NOMO-1 treated with dmso at 0.1 percent for 144 hours (cell line): Measurements from ENCODE around the gene LUZP1.

ENCODE experiments used
- DNase-seq: peaks from one replicate; lab custom pipeline; 2025; ENCODE audit not compliant: unreplicated experiment; lab: John Stamatoyannopoulos, UW

LUZP1 gene

DNA sequence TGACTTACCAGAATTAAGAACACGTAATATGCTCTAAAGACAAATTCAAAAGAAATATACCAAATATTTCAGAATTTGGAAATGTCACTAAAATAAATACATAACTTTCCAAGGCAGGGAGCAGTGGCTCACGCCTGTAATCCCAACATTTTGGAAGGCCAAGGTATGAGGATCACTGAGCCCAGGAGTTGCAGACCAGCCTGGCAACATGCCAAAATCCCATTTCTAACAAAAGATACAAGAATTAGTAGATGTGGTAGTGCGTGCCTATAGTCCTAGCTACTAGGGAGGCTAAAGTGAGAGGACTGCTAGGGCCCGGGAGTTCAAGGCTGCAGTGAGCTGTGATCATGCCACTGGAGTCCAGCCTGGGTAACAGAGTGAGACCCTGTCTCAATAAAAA, 11.7 kb downstream of the LUZP1 start:
- DNase-seq = no peak

DNA sequence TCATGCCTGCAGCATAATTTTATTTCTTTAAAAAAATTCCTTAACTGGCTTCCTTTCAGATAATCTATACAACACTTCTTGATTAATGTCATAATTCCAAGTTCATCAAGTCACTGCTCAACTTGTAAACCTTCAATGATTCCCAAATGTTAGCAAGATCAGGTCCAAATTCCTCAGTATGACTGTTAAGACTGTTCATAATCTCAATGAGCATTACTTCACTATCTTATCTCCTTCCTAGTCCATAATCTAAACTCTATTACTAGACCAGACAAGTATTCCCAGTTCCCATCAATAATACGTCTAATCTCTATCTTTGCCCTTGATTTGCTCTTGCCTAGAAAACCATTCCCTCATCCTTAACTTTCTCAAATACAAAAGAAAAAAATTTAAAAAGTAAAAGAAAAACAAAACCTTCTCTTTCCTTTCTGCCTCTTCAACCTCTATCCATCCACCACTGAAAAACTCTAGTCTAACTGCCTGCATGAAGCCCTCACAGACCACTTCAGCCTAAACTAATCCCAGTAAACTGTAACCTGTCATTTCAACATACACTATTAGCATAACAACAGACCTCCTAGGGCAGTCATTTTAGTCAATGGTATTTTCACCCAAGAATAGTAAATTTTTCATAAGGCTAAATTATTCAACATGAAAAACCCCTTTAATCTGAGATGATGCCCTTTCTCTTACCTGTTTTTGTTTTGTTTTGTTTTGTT, 15.5 kb downstream of the LUZP1 start:
- DNase-seq = no peak

DNA sequence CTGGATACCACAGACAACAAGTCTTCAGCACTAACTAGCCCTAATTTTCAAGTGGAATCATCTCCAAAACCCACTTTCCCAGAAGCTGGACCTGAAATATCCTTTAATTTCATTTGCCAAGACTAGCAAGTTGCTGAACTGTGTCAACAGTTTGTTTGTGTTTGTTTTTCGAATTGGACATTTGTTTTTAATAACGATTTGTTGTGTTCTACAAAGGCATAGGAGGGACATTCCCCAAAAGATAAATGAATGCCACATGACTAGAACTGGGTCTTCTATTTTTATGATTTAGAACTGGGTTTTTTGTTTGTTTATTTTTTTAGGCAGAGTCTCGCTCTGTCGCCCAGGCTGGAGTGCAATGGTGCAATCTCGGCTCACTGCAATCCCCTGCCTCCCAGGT, 17.9 kb downstream of the LUZP1 start:
- DNase-seq = no peak

DNA sequence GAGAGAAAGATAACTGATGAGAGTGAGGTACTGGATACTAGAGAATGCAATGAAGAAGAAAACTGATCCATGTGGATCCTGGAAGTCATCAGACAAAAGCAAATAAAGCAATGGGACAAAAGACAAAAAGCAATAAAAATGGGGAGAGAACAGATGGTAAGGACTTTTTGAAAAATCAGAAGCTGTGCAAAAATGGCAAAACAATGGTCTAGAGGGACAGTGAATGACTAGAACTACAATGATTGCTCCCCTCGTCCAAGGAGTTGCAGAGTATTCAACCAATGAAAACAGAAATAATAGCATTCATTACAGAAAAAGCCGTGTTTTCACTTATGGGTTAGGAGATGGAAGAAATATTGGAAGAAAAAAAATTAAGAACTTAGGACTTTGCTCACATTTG, 18.5 kb downstream of the LUZP1 start:
- DNase-seq = no peak

DNA sequence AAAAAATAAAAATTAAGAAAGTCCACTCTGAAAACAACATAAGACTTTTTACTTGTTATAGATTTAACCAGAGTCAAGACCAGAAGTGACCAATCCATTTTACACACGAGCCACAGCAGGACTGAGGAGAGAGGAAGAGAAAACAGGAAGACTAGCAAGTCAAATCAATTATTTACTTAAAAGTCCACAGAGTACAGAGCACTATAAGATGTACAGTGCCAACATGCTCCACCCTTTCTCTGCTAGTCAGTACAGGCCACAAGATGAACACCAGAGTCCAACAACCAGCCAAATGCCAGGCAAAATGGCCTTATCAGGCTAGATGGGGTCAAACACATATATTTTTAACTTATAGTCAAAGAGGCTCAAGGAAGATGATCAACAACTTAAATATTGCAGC, 19.5 kb downstream of the LUZP1 start:
- no peak for DNase-seq

DNA sequence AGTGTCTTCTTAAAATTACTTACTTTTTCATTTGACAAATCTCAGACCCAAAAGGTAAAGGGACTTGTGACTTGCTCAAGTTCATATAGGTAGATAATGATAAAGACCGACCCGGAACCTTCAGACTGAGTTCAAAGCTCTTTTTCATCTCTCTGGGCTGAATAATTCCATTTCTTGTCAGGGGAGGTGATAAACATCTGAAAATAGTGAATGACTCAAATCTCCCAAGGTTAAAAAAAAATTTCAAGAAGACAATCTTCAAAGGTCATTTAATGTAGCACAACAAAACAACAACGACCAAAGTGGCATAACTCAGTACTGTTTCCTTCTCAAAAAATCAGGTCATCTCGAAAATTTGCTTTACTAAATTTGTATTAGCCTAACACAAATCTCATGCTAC, 20.6 kb downstream of the LUZP1 start:
- no peak for DNase-seq

DNA sequence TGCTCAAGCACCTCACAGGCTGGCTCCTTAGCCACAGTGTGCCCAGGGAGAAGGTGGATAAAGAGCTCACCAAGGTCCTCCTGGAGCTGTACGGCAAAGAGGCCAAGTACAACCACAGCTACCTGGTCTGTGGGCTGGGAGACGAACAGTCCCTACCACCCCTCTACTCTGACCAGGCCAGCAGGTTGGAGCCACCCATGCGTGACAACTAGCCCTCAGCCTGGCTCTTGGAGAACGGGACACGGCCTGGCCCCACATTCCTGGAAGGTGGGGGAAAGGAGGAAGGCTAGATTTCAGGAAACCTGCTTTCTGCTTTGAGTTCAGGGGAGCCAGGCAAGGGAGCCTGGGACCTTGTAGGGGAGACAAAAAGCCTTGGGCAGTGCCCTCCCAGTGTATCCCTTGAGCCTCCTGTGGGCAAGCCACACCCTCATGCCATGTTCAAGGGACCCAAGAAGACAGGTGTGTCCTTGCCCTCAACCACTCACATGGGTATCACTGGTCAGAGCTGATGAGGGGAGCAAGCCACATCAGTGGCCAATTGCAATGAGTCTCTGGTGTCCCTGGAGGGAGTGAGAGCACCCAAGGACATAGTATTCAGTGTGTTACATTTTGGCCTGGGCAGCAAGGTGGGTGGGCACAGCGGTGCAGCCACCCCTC, 27.6 kb downstream of the LUZP1 start:
- DNase-seq = no peak

DNA sequence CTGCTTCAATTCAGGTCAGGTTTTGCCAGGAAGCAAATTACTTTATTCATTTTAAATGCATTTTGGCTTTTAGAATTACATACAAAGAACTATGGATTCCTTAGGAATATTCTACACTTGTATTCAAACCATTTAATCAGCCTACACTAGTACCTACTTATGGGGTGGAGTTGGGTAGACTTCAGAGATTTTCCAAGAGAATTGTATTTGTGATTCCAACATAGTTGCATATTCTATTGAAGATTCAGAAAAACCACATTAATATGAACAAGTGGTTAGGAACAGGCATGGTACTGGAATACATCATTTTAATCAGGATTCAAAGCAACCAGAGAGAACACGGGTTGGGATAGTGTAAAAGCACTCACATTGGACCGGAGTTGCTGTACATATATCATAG, 33.4 kb downstream of the LUZP1 start:
- no peak for DNase-seq

DNA sequence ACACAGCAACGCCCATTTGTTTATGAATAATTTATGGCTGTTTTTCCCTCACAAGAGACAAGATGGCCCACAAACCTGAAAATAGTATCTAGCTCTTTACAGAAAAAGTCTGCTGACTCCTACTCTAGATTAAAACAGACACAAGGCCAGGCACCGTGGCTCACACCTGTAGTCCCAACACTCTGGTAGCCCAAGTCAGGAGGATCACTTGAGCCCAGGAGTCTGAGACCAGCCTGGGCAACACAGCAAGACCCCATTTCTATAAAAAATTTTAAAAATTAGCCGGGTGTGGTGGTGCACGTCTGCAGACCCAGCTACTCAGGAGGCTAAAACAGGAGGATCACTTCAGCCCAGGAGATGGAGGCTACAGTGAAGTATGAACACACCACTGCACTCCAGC, 34.6 kb downstream of the LUZP1 start:
- DNase-seq = no peak

DNA sequence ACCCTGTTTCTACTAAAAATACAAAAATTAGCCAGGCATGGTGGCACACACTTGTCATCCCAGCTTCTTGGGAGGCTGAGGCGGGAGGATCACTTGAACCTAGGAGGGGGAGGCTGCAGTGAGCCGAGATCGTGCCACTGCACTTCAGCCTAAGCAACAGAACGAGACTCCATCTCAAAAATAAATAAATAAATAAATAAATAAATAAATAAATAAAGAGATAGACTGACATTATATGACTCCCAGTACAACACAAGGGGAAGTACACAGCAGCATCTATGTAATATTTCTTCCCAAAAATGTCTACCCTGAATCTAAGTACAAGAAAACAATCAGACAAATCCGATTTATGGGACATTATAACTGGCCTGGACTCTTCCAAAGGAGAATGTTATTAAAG, 35.1 kb downstream of the LUZP1 start:
- DNase-seq = no peak

DNA sequence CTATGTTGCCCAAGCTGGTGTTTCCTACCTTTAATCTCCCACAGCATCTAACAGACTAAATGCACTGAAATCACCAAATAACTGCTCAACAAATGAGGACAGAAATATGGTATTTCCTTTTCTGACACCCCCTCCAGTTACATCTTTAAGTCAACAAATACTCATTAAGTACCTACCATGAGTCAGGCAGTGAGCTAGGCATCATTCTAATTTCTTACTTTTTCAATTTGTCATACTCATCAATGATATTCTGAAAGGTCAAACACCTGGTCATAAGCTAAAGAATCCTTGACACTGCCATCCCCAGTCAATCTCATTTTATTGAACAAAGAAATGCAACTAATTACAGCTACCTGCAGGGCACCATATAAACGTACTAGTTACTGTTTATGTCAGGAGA, 36.6 kb downstream of the LUZP1 start:
- no peak for DNase-seq

DNA sequence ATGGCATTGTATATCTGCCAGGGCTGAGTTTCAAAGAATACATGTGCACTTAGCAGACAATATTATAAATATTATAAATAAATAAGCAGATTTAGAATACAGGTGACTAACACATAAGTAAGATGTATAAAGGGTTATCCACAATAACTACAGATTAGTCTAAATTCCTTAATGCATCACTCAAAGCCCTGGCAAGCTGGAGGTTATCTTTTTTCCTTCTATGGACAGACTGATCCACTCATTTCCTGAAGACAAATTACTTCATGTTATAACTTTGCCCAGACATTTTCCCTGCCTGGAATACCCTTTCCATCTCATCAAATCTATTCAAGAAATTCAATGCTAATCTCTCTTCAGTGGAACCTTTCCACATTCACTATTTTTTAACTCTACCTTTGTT, 38.8 kb downstream of the LUZP1 start:
- DNase-seq = no peak

DNA sequence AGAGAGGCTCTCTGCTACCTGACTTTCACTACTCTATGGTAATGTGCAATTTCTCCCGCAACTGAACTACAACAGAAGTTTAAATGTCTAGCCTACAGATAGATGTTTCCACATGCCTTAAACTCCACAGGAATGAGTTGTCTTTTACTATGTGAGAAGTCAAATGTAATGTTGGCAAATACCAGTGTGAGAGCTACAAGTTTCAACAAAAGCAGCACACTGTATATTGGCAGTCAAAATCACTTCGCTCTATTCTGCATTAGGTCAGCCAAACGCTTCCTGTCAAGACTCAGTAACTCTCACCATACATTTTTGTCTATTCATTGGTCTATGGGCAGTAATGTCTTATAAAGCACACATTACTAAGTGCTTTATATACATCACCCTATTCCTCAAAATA, 41.9 kb downstream of the LUZP1 start:
- no peak for DNase-seq

DNA sequence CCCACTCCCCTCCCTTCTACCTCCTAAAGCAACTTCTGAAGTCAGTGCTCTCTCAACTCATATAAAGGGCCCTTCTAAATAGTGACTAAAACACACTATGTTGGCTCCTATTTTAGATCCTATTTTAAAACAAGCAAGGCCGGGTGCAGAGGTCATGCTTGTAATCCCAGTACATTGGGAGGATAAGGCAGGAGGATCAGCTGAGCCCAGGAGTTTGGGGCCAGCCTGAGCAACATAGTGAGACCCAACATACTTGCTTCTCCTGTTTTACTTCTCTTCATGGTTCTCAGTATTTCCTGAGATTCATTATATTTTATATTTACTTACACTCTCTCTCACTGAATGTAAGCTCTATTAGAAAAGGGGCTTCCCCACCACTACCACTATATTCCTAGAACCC, 42.5 kb downstream of the LUZP1 start:
- DNase-seq = no peak

DNA sequence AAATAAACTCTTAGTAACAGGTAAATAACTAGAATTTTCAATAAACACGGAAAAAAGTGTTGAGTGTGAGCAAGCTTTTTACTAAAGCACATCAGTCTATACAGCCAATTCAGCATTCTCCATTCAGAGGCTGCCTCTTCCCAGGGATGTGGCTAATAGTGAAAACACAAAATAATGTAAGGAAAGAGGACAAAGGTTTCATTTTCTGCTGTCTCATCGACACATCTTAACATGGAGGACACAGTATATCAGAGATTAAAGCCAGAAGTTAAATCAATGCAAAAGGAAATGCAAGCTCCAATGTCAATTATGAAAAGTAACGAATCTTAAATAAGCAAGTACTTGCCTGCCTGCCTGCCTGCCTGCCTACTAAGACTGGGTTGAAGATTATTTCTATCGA, 43.2 kb downstream of the LUZP1 start:
- DNase-seq = no peak

DNA sequence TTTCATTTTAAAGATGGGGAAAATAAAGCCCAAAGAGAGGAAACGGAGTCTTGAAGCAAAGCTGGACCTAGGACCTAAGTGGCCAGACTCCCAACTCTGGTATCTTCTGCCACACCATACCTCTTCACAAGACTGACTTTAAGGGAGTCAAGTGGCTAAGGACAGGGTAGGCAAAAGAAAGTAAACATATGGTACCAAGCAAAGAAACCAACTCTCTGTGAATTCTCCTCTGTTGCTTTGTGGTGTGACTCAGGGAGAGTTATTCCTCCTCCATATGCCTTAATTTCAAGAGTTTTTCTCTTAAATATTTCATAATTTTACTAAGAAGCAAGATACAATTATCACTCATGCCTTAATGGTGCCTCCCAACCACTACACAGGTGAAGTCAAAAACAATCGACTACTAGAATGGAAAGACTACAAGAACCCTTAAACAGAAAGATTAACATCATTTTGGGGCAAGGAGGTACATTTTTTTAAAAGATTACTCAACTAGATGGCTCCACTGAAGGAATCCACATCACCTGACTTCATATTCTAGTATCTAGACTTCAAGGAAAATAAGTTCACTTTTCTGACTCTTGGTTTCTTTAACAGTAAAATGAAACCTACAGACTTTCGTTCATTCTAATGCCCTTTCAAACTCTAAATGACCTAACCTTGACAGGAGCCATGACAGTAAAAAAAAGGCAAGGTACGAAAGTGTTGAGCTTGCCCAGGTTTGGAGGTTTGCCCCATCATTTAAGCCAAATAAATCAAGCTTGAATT, 44.2 kb downstream of the LUZP1 start:
- no peak for DNase-seq

DNA sequence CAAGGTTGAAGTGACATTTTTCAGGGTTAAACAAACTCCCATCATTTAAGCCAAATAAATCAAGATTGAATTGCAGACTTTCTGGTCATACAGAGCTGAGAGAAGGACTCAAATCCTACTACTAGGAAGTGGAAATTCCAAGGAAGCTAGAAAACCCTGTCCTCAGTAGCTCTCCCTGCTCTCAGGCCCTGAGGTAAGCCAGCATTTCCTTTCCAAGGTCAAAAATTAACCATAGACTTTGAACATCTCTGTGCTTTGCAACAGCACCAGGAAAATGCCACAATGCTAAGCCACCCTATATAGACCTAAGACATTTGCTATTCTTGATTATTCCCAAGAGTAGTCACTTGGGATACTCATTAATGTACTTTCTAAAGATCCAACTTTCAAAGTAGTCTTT, 45.1 kb downstream of the LUZP1 start:
- DNase-seq = no peak

DNA sequence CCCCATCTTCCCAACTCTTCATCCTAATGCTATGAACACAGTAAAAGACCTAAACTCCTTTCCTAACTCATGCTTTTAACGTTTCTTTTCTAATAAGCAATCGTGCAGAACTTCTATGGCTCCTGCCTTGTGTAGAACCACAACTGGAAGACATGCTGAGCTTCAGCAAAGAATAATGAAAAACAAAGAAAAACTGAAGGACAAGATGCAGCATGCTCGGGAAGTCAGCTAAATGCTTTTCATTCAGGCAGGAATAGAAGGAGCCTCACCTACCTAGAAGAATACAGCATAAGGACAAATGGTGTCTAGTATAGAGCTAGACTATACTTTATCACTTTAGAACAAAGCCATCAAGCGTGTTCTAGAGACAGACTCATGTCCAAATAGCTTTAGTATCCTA, 45.9 kb downstream of the LUZP1 start:
- no peak for DNase-seq

DNA sequence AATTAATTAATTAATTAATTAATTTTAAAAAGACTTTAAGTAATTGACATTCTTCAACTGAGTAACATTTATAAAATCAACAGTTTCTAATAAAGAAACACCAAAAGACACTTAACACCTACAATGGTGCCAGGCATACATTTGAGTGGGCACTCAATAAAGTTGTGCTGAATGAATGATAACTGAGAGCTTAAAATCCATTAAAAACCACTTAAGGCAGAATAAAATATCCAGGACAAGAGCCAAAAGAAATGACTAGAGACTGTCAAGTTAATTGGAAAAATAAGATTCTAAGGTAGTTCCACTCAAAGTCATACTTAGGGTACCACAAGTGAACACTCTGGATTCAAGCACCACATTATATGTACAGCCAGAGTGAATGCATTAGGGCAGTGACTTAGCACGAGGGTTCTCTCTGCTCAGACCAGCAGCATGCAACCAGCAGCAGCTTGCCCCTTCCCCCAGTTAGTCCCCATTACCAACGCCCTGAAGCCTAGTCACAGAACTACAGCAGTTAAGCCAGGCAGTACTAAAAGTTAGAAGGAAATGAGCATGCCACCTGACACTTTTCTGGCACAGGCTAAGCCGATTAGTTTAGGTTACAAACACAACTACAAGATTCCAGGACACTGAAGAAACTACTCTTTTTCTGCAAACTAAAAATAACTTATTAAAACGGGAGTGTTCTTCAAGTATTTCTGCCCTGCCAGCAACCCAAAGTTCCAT, 46.5 kb downstream of the LUZP1 start:
- DNase-seq = no peak

DNA sequence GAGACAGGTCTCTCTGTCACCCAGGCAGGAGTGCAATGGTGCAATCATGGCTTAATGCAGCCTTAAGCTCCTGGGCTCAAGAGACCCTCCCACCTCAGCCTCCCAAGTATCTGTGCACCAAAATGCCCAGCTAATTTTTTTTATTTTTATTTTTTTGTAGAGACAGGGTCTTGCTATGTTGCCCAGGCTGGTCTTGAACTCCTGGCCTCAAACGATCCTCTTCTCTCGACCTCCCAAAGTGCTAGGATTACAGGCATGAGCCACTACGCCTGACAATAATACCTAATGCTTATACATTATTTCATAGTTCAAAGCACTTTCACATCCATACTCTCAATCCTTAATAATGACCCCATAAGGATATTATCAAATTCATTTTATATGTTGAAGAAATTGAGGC, 48.3 kb downstream of the LUZP1 start:
- DNase-seq = no peak

DNA sequence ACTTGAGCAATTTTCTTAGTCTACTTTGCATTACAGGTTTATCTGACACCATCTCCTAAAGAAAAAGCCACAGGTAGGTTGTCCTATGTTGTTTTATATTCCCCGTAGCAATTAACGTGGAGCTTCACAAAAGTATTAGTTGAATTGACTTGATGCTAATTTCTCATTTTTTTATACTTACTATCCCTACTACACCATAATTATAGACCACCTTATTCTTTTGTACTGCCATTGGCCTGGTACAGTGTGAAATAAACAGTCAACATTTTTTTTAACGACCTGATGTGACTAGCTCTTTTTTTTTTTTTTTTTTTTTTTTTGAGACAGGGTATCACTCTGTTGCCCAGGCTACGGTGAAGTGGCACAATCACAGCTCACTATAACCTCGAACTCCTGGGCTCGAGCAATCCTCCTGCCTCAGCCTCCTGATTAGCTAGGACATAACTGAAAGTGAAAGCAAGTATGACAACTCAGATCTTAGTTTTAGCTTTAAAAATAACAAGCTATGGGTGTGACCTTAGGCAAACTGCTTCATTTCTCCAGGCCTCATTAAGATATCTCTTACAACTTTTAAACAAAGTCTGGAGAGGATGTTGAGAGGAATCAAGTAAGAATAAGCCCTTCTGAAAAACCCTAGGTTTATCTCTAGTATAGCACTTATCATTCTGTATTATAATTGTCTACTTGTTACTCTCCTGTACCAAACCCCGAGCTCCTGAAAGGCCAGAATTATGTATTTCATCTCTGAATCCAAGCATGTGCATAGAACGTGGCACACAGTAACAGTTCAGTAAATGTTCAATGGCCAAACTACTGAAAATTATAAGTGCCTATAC, 49.5 kb downstream of the LUZP1 start:
- DNase-seq = no peak
